ENCODE measurements around the gene CNDP1.

CNDP1 gene, protein sequence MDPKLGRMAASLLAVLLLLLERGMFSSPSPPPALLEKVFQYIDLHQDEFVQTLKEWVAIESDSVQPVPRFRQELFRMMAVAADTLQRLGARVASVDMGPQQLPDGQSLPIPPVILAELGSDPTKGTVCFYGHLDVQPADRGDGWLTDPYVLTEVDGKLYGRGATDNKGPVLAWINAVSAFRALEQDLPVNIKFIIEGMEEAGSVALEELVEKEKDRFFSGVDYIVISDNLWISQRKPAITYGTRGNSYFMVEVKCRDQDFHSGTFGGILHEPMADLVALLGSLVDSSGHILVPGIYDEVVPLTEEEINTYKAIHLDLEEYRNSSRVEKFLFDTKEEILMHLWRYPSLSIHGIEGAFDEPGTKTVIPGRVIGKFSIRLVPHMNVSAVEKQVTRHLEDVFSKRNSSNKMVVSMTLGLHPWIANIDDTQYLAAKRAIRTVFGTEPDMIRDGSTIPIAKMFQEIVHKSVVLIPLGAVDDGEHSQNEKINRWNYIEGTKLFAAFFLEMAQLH

DNA sequence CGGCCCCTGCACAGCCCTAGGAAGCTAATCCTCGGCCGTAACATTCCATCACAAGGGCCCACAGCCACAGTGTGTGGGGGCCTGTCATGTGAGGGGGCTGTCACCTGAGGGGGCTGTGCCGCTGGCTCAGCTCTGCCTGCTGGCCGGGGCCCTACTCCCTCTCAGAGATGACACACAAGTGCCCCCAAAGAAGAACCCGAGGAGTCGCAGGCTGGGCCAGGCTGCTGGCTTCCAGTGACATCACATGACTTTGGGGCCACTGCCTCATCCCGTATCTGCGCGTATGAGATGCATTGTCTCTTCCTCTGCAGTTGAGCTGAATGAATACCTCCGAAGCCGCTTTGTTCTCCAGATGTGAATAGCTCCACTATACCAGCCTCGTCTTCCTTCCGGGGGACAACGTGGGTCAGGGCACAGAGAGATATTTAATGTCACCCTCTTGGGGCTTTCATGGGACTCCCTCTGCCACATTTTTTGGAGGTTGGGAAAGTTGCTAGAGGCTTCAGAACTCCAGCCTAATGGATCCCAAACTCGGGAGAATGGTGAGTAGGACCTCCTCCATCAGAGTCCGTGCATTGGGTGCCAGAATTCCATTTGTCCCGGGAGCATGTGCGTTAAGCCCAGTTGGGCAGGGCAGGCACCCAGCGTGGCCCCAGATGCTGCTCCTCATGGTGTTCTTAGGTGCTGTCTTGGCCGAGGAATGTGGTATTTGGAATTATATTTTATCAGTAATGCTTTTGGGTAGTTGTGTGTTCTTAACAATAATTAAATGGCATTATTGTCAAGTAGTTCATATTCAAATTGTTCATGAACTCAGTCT, at the start of gene CNDP1:
TSS of gene CNDP1 (plus strand) at position 351 of the 820 bp plus-strand sequence. CDS start at position 519, 168 bp downstream.
- no peak for DNase-seq

DNA sequence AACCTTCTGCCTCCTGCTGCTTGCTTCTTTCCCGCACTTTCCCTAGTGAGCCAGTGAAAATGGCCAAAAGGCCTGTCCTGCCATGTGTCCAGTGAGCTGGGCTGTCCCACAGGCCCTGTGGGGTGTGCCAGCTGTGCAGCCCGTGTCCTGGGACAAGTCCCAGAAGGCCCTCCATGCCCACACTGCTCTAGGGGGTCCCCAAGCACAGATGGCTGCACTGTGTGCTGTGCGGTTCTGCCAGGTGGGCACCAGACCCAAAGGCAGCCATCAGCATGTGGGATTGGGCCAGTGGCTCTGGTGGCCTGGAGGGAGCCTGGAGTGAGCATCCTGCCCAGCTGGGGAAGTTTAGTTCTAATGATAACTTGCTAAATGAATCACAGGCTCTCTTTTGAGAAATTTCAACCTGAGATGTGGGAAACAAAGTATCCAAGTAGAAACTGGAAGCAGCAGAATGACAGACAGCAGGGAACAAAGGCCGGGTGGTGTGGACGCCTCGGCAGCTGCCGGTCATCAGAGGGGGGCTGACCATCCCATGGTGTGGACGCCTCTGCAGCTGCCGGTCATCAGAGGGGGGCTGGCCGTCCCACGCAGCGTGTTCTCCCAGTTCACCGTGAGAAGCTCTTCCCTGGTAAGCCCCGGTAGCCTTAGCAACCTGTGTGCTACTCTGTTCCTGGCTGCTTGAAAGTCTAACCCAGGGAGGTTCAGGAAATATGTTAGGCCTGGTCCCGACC, 48.0 kb upstream of the CNDP1 start:
- DNase-seq = no peak

DNA sequence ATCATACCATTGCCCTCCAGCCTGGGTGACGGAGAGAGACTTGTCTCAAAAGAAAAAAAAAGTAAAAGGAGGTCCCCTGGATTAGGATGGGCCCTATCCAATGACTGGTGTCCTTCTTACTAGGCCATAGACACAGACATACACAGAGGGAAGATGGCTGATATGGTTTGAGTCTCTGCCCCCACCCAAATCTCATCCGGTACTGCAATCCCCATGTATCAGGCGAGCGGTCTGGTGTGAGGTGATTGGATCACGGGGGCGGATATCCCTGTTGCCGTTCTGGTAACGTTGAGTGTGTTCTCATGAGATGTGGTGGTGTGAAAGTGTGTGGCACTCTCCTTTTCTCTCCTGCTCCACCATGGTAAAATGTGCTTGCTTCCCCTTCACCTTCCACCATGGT, 45.9 kb upstream of the CNDP1 start:
- DNase-seq = no peak

DNA sequence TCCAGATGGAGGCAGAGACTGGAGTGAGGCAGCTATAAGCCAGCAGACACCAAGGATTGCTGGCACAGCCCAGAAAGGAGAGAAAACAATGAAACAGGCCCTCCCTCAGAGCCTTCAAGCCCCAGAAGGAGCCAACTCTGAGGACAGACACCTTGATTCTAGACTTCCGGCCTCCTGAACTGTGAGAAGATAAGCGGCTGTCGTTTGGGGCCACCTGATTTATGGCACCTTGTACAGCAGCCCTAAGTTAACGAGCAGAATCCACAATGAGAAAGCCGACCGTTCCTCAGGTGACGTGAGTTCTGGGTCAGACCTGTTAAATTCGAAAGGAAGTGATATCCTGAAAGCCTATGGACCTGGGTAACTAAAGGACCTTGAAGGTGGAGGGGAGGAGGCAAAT, 45.4 kb upstream of the CNDP1 start:
- no peak for DNase-seq

DNA sequence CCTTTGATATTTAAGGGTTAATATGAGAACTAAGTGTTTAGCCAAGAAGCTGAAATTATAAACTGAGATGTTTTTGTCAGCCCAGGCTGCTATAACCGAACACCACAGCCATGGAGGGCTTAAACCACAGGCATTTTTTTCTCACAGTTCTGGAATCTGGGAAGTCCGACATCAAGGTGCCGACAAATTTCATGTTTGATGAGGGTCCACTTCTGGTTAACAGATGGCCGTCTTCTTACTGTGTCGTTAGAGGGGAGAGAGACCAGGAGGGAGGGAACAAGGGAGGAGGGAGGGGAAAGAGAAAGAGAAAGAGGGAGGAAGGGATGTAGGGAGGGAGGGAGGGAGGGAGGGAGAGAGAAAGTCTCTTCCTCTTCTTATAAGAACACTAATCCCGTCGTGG, 44.6 kb upstream of the CNDP1 start:
- no peak for DNase-seq

DNA sequence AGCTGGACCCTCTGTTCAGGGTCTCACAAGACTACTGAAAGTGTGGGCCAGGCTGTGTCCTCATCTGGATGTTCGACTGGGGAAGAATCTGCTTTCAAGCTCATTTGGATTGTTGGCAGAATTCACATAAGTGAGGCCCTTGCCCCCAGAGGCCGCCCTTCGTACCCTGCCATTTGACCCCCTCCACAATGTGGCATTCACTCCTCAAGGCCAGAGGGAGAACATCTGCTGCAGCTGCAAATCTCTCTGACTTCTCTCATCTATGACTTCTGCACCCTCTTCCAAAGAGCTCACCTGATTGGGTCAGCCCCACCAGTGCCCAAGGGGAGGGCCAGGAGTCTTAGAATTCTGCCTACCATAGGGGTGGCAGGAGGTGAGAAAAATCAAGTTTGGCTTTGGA, 42.0 kb upstream of the CNDP1 start:
- no peak for DNase-seq

DNA sequence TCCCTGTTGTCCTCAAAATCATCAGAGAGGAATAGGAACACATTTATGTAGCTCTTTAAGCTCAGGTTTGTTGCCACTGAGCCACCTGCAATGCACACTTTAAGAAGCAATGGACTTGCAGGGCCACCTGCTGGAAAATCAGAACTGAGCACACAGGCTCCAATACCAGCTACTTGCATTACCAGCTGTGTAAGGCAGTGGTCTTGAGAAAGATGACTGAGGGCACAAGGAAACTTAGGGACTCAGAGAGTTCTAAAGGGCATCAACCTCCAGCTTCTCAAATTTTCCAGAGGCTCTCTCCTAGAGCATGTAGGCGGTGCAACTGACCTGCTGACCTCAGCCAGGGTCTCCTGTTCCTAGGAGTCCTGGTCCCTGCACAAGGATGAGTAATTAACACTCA, 40.6 kb upstream of the CNDP1 start:
- DNase-seq = peak; percentile 43

DNA sequence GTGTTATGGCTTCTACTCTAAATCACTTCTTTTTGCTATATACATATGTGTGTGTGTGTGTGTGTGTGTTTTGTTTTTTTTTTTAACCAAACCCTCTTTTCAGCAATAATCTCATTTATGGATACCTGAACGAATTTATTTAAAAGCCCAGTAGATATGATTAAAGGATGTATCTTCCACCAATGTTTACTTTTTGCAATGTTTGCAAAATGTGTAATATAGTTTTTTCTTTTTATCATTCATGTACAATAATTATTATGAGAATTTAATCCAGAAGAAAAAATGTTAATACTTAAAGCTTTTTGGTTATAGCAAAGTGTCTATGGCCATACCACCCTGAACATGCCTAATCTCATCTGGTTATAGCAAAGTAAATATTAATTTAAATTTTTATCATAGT, 39.8 kb upstream of the CNDP1 start:
- DNase-seq = no peak

DNA sequence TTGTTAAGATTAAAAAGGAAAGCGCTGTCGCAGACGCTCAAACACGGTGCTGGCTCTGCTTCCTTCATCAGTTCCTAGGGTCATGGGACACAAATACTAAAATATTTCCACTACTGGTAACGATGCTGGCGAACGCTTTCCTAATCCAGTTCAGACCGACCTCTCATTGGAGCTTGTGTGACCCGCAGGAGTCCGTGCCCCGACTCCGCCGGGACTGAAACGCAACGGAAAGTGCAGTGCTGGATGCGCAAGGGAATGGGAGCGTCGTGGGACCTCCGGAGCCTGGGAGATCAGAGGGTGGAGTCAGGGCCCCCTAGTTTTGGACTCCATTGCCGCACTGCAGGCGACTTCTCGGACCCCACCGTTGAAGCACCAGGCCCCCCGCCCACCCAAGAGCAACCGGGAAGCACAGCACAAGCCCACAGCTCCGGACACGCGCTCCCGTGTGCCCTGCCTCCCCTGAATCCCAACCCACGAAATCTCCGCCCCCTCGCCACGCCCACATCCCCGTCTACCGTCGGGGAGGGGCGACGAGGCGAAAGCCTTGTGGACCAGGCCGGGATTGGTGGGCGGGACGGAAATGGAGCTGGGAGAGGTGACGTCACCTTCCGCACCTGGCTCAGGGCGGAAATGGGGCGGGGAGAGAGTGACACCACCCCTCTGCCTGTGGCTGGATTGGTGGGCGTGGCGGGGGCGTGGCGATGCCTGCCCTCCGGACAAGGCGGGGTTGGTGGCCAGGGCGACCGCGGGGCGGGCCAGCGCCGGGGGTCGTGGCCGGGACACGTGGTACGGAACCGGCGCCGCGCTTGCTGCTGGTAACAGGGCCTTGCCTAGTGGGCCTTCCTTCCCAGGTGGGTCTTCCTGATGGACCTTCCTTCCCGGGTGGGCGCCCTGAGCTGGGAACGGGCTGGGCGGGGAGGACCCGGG, 38.5 kb upstream of the CNDP1 start, which contains the start of gene CNDP2:
TSS of gene CNDP2 (plus strand) at position 783 of the 927 bp plus-strand sequence. CDS start 3,611 bp downstream, outside the sequence.
- peak; percentile 98 for DNase-seq

DNA sequence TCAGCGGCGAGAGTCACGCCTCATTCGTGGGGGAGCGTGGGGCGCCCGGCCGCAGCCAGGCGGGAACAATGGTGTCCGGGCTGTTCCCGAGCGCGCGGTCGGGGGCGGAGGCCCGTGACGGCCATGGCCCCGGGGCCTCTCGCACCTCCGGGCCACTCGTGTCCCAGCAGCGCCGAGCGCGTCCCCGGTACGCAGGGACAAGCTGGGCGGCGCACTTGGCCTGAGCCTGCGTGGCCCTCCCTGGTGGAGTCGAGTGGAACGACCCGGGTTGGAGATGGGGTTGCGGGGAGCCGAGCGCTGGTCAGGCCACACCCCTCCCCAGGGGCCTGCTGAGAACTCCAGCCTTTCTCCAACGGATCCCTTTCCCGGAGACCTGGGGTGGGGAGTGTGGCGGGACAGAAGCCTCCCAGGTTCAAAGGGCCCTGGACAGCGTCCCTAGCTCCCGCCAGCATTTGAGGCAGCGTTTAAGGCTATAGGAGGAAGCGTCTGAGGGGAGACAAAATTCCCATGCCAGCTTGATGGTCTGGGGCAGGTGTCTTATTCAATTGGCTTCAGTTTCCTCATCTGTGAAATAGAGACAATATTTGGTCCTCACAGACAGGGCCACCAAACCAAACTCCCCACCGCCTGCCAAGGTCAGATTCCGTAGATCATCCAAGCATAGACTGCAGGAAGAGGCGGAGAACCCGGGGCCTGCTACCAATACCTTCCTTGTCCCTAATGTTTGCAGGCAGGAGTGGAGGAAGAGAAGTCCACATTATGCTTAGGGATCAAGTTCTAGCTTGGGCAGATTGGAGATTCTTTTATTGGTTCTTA, 37.6 kb upstream of the CNDP1 start:
- DNase-seq = peak; percentile 63

DNA sequence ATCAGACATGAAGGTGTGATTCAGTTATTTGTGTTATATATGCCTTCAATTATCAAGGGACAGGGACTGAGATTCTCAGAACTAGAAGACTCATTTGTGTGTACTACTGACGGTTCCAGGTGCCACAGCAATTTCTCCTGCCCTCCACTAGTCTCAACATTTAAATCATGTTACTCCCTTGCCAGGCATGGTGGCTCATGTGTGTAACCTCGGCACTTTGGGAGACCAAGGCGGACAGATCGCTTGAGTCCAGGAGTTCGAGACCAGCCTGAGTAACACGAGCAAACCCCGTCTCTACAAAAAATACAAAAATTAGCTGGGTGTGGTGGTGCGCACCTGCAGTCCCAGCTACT, 37.0 kb upstream of the CNDP1 start:
- no peak for DNase-seq

DNA sequence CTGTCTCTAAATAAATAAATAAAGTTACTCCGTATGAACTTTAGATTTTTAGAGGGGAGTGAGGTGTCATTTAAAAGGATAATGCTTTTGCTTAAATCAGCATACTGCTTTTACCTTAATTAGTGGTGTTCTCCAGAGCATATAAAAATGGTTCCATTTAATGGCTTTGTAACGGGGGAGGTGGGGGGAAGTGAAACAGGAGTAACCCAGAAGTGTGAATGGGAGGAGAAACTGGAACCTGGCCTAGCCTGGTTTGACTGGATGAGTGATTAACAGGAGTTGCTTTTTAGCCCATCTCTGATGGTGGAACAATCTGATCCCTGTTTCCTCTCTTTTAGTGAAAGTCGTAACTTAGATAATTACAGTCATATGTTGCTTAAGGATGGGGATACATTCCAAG, 36.5 kb upstream of the CNDP1 start:
- peak; percentile 25 for DNase-seq

DNA sequence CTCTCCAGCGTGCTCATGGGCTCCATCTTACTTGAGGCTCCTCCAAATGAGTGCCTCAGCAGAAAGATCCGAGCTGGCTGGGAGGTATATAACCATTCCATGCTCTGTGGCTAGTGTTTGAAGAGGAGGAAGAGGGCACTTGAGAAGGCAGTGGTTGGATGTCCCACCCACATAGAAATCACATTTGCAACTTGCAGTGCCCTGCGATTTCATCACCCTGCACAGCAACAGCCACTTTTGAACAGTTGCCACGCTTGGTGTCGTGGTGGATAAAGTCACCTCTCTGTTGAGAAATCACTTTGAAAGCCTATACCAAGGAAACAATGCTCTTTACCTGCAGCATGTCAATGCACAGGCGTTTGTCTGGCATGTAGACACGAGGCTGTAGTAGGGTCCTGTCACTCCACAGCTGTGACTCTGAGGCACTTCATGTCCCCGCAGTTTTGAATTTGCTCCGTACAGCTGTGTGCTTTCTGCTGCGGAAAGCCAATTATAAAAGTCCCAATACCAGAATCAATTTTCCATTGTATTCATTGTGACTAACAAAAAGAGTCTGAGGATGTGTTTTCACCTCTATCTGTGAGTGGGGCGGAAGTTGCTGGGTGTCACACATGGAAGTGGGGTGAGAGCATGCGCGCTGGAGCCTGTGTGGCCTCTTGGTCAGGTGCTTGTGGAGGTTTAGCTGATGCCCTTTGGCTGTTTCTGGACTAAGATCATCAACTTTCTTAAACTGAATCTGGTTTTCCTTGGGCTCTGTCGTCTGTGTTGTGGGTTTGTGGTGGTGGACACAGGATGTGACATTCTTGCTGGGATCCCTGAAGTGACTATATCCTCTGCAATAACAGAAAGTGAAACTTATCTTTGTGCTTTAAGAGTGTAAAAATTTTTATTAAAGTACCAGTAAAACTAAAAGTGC, 35.3 kb upstream of the CNDP1 start:
- no peak for DNase-seq

DNA sequence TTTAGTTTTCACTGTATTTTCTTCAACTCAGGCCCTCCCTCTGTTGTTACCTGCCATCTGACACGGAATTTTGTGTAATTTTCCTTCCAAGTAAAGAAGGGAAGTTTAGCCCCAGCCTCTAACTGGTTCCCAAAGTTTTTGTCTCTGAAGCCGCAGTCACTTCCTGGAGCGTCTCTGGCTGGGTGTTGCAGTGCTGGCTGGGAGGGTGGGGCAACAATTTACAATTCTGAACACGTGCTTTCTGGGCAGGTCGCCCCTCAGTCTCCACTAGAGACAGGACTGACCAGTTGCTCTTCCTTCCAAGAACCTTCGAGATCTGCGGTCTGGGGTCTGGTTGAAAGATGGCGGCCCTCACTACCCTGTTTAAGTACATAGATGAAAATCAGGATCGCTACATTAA, 34.7 kb upstream of the CNDP1 start:
- DNase-seq = no peak

DNA sequence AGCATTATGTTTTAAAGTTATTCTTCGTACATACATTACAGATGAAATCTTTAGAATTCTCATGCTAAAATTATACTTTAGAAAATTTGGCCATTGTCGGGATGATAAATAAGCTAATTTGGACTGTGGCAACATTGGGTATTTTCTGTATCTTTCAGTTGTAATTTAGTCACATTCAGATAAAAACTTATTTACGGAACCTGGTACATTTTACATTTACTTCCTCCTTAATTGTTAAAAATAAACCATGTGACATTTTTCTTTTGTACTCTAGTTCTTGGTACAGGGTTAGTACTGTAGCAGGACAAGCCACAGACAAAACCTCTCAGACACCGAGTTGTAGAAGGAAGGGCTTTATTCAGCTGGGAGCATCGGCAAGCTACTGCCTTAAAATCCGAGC, 33.9 kb upstream of the CNDP1 start:
- no peak for DNase-seq

DNA sequence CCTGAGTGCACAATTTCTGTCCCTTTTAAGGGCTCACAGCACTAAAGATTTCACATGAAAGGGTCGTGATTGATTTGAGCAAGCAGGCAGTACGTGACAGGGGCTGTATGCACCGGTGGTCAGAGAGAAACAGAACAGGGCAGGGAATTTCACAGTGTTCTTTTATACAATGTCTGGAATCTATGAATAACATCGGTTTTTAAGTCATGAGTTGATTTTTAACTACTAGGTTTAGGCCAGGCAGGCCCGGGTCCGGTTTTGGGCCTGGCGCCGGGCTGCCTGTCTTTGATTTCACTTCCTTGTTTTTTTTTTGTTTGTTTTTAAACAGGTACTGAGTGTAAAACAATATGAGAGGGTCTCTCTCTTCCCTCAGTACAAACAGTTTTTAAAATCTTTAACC, 33.5 kb upstream of the CNDP1 start:
- peak; percentile 77 for DNase-seq

DNA sequence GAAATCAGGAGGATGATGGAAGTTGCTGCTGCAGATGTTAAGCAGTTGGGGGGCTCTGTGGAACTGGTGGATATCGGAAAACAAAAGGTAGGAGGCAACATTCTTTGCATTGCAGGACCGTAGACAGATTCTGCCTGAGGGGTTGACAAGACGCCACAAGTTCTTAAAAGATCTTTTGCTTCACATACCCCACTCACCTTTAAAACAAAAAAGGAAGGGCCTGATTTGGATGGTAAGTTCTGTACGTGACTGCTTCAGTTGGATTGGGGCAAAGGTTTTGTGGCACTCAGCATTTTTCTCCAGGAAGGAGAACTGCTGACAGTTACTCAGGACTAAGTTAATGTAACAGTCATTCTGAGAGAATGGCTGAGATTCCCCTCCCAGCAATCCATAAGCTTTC, 32.9 kb upstream of the CNDP1 start:
- DNase-seq = peak; percentile 81

DNA sequence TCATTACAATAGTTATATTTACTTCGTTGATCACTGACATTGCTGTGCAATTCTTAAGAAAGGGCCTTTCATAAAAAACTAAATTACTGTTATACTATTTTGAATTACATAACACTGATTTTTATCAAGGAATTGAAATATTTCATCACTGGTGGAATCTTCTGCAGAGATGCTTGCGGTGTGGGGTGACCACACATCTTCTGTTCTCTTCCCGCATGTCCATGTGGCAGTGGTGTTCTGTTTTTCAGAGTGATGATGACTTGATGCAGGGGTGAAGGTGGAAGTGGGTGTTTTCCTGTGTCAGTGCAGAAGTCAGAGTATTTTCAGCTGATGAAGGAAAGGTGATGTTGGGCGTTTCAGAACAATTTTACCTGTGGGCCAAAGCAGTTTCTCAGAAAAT, 31.2 kb upstream of the CNDP1 start:
- DNase-seq = no peak

DNA sequence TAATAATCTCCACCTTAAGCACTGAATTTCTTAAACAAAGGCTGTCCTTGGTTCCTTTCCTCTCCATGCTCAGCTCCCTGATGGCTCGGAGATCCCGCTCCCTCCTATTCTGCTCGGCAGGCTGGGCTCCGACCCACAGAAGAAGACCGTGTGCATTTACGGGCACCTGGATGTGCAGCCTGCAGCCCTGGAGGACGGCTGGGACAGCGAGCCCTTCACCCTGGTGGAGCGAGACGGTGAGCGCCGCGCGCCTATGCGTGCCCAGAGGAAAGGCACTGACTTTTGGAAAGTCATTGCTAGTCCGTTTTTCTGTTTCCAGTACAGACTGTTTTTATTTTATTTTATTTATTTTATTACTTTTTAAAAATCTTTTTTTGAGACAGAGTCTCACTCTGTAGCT, 28.5 kb upstream of the CNDP1 start:
- no peak for DNase-seq

DNA sequence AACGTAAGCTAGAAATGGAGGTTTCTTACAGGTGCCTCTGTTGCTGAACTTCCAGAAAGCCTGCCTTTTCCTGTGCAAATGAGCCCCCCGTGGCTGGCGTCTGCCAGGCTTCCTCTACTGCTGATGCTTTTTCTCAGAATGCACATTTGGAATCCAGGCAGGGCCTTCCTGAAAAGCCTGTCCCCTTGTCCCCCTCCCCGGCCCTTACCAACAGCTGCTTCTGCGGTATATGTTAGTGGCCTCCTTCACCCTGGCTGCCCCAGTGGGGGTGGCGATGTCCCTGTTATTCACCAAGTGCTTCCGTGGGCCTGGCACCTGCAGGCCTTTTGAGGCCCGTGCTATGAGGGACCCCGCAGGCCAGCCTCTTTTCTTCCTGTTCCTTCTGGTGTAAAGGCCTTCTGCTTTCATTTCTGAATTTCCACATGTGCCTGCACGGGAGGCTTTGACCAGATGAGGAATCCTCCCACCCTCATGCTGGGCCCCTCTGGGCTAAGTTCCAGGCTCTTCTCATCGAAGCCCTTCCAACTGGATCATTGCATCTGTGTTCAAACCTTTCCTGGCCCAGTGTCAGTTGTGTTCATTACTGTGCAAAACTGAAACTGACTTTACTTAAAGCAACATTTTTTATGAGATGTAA, 27.7 kb upstream of the CNDP1 start:
- DNase-seq = no peak

Measured in kidney glomerular epithelial cell (primary cell).